Suprapubic skin (tissue), 4 donors: Measurements from ENCODE around the gene OR2AT4. TPM values are rescaled to one million over a fixed set of nuclear protein-coding genes. Genes with fewer than 3 reads are reported as not detected.

Source experiments
- DNase-seq, 2 donors: peaks; one replicate each; pipeline ENCODE4 v3.0.0-alpha.2; 2019; ENCODE audit warnings: low spot score in 2 of 2
- H3K27ac ChIP-seq: fragments of 200-600 bp; sonication (generic); one replicate; pipeline ENCODE4 v1.5.1; 2019
- H3K27me3 ChIP-seq: fragments of 200-600 bp; sonication (generic); one replicate; pipeline ENCODE4 v1.5.1; 2019
- H3K36me3 ChIP-seq: fragments of 200-600 bp; sonication (generic); one replicate; pipeline ENCODE4 v1.5.1; 2019
- H3K4me1 ChIP-seq: fragments of 200-600 bp; sonication (generic); one replicate; pipeline ENCODE4 v1.5.1; 2019
- H3K4me3 ChIP-seq: fragments of 200-600 bp; sonication (generic); one replicate; pipeline ENCODE4 v1.5.1; 2019; ENCODE audit warnings: mild to moderate bottlenecking
- H3K9me3 ChIP-seq: fragments of 200-600 bp; sonication (generic); one replicate; pipeline ENCODE4 v1.5.1; 2019
- EP300 ChIP-seq: sonication (generic); formaldehyde crosslinking; IDR thresholded peaks from one replicate; pipeline ENCODE4 v1.6.1; 2017; ENCODE audit warnings: antibody characterized with exemption
- POLR2A ChIP-seq, 2 donors: fragments of 450-650 bp; IDR thresholded peaks; one replicate each; pipeline ENCODE4 v1.6.1; 2017; ENCODE audit warnings: antibody characterized with exemption in 2 of 2, mild to moderate bottlenecking in 2 of 2, moderate library complexity in 2 of 2
- POLR2AphosphoS5 ChIP-seq, 3 donors: sonication (generic); formaldehyde crosslinking; IDR thresholded peaks; one replicate each; pipeline ENCODE4 v1.6.1; 2017; ENCODE audit warnings: antibody characterized with exemption in 3 of 3
- WGBS: methylation state at CpG from one replicate; pipeline ENCODE4 v1.1.5; 2018; 5-methylcytosine and 5-hydroxymethylcytosine counted together
- total RNA-seq, 4 donors: library from RNA; depleted of rRNA; stranded (reverse); fragments of >200 nt; gene quantifications; one replicate each; pipeline ENCODE4 v1.1.0, GENCODE V29; 2016
- TF ChIP-seq, protein P1 (sequence below), 2 donors: fragments of 200-600 bp in 1 of 2; fragments of 450-650 bp in 1 of 2; sonication (generic) in 1 of 2; IDR thresholded peaks; one replicate each; pipeline ENCODE4 v1.5.1; 2016 to 2019; ENCODE audit warnings: antibody characterized with exemption in 2 of 2, mild to moderate bottlenecking in 1 of 2, moderate library complexity in 1 of 2

OR2AT4 gene
- total RNA-seq, 4 donors from 2014 or later = not detected

GRCh38 chr11:75133976-75134375 is 37.3 kb upstream of the OR2AT4 start:
- Histone ChIP-seq H3K36me3 (no peaks in the 10 kb centered on the region), H3K9me3 (no peaks in the 10 kb centered on the region), H3K27me3 (peaks cover 10% of the 10 kb centered on the region), H3K4me3 (no peak overlapping the region), H3K4me1 (no peaks in the 10 kb centered on the region), H3K27ac (no peak overlapping the region)
- WGBS = 67% methylated on average over 6 of the region's 6 CpGs
- TF ChIP-seq, protein P1, sequence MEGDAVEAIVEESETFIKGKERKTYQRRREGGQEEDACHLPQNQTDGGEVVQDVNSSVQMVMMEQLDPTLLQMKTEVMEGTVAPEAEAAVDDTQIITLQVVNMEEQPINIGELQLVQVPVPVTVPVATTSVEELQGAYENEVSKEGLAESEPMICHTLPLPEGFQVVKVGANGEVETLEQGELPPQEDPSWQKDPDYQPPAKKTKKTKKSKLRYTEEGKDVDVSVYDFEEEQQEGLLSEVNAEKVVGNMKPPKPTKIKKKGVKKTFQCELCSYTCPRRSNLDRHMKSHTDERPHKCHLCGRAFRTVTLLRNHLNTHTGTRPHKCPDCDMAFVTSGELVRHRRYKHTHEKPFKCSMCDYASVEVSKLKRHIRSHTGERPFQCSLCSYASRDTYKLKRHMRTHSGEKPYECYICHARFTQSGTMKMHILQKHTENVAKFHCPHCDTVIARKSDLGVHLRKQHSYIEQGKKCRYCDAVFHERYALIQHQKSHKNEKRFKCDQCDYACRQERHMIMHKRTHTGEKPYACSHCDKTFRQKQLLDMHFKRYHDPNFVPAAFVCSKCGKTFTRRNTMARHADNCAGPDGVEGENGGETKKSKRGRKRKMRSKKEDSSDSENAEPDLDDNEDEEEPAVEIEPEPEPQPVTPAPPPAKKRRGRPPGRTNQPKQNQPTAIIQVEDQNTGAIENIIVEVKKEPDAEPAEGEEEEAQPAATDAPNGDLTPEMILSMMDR (IDR thresholded peaks at IDR 0.05) = no peak
- TF ChIP-seq EP300 = no peak
- no peak for DNase-seq

GRCh38 chr11:75132080-75132479 is 35.4 kb upstream of the OR2AT4 start:
- Histone ChIP-seq H3K27me3 (peaks cover 13% of the 10 kb centered on the region), H3K4me1 (no peaks in the 10 kb centered on the region), H3K36me3 (no peaks in the 10 kb centered on the region), H3K27ac (no peak overlapping the region), H3K9me3 (no peaks in the 10 kb centered on the region), H3K4me3 (no peak overlapping the region)
- TF ChIP-seq POLR2AphosphoS5 (IDR thresholded peaks at IDR 0.05) (no peak), EP300 (no peak), POLR2A (IDR thresholded peaks at IDR 0.05) (no peak)
- TF ChIP-seq, protein P1 (IDR thresholded peaks at IDR 0.05) = no peak
- DNase-seq = no peak
- 82% methylated on average over 3 of the region's 3 CpGs for WGBS

GRCh38 chr11:75126564-75126963 is 29.9 kb upstream of the OR2AT4 start:
- Histone ChIP-seq H3K36me3 (no peaks in the 10 kb centered on the region), H3K27me3 (peaks cover 9% of the 10 kb centered on the region), H3K4me1 (no peaks in the 10 kb centered on the region), H3K9me3 (no peaks in the 10 kb centered on the region), H3K4me3 (no peak overlapping the region), H3K27ac (no peak overlapping the region)
- 84% methylated on average over 2 of the region's 2 CpGs for WGBS
- no peak for DNase-seq
- TF ChIP-seq POLR2AphosphoS5 (IDR thresholded peaks at IDR 0.05) (no peak), EP300 (no peak)

GRCh38 chr11:75118577-75118976 is 21.9 kb upstream of the OR2AT4 start:
- WGBS = 40% methylated on average over 1 of the region's 1 CpG
- DNase-seq = no peak
- no peak overlapping the region for H3K4me3 ChIP-seq
- H3K27me3 ChIP-seq = peaks cover 3% of the 10 kb centered on the region
- no peaks in the 10 kb centered on the region for H3K4me1 ChIP-seq
- no peak overlapping the region for H3K27ac ChIP-seq
- no peaks in the 10 kb centered on the region for H3K36me3 ChIP-seq
- peaks cover 3% of the 10 kb centered on the region for H3K9me3 ChIP-seq
- no peak for TF ChIP-seq POLR2AphosphoS5 (IDR thresholded peaks at IDR 0.05)
- TF ChIP-seq EP300 = no peak
- TF ChIP-seq, protein P1 (IDR thresholded peaks at IDR 0.05) = no peak
- no peak for TF ChIP-seq POLR2A (IDR thresholded peaks at IDR 0.05)

- TF ChIP-seq, protein P1 (IDR thresholded peaks at IDR 0.05) = no peak
- TF ChIP-seq EP300 (no peak), POLR2AphosphoS5 (IDR thresholded peaks at IDR 0.05) (no peak), POLR2A (IDR thresholded peaks at IDR 0.05) (no peak)
- Histone ChIP-seq H3K9me3 (peaks cover 3% of the 10 kb centered on the region), H3K27me3 (peaks cover under 1% of the 10 kb centered on the region), H3K27ac (no peak overlapping the region), H3K4me1 (no peaks in the 10 kb centered on the region), H3K36me3 (no peaks in the 10 kb centered on the region), H3K4me3 (no peak overlapping the region)
- 93% methylated on average over 2 of the region's 2 CpGs for WGBS
- no peak for DNase-seq
These were observed 17.8 kb upstream of the OR2AT4 start for GRCh38 chr11:75114465-75114864.

DNA sequence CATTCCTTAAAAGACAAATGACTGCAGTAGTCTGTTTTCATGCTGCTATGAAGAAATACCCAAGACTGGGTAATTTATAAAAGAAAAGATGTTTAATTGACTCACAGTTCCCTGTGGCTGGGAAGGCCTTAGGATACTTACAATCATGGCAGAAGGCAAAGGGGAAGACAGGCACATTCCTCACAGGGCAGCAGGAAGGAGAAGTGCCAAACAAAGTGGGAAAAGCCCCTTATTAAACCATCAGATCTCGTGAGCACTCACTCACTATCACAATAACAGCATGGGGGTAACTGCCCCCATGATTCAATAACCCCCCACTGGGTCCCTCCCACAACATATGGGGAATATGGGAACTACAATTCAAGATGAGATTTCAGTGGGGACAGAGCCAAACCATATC is 16.4 kb upstream of the OR2AT4 start:
- peaks cover 3% of the 10 kb centered on the region for H3K9me3 ChIP-seq
- TF ChIP-seq POLR2A (IDR thresholded peaks at IDR 0.05) (no peak), POLR2AphosphoS5 (IDR thresholded peaks at IDR 0.05) (no peak), EP300 (no peak)
- TF ChIP-seq, protein P1 (IDR thresholded peaks at IDR 0.05) = no peak
- no peaks in the 10 kb centered on the region for H3K4me1 ChIP-seq
- H3K27me3 ChIP-seq = no peaks in the 10 kb centered on the region
- H3K36me3 ChIP-seq = no peaks in the 10 kb centered on the region
- no peak overlapping the region for H3K27ac ChIP-seq
- 44% methylated on average over 1 of the region's 1 CpG for WGBS
- no peak for DNase-seq
- H3K4me3 ChIP-seq = no peak overlapping the region
